Mucosa of descending colon (tissue), 3 donors: ENCODE measurements around the gene IGFBP4. TPM values are rescaled to one million over a fixed set of nuclear protein-coding genes. Genes with fewer than 3 reads are reported as not detected.

Source experiments
- total RNA-seq, 3 donors: library from RNA; stranded (reverse); fragmentation: NEBNext Ultra II Directional in 2 of 3; extraction: Animal tissue kit (Norgen Biotek cat#: 25700) in 2 of 3; gene quantifications; one replicate each; pipeline versions ENCODE4 v1.2.1 to v1.2.4, GENCODE V29; 2021 to 2023
- donor health status: DM: no; HTN: no; CAD: no; lungs with moderate emphysema.
- donor health status: DM: no; HTN: no; CAD: no.
- donor health status: DM: no; HTN: yes; CAD: no.

Gene IGFBP4
- total RNA-seq, 3 donors from 2014 or later, result 215 to 459 (median 244) TPM

Other genes with a start within 250 kb of the IGFBP4 start
- 10 to 100 TPM; 41.4 to 56.2 (median 42.8) TPM for gene WIPF2, start 224.1 kb upstream of the IGFBP4 start, total RNA-seq
- gene CDC6, start 155.6 kb upstream of the IGFBP4 start, total RNA-seq, result 10 to 100 TPM in 1 of 3 donors, 1 to 10 TPM in 2; 4.0 to 14.9 (median 7.4) TPM
- 10 to 100 TPM; 42.2 to 51.2 (median 49.6) TPM for gene RARA, start 134.3 kb upstream of the IGFBP4 start, total RNA-seq
- gene GJD3, start 78.7 kb upstream of the IGFBP4 start, total RNA-seq, result 1 to 10 TPM in 2 of 3 donors, under 1 TPM in 1; 0.81 to 1.4 (median 1.2) TPM
- gene TOP2A, start 25.6 kb upstream of the IGFBP4 start, total RNA-seq, result 10 to 100 TPM in 2 of 3 donors, 1 to 10 TPM in 1; 6.9 to 50.1 (median 11.4) TPM
- 10 to 100 TPM in 1 of 3 donors, 1 to 10 TPM in 2; 3.0 to 13.1 (median 3.3) TPM for gene TNS4, start 58.2 kb downstream of the IGFBP4 start, total RNA-seq
- 1 to 10 TPM in 1 of 3 donors, under 1 TPM in 2; 0.44 to 3.2 (median 0.87) TPM for gene CCR7, start 122.0 kb downstream of the IGFBP4 start, total RNA-seq
- gene SMARCE1, start 204.4 kb downstream of the IGFBP4 start, total RNA-seq, result 10 to 100 TPM; 72.0 to 93.8 (median 87.9) TPM
- 1 to 10 TPM in 1 of 3 donors, under 1 TPM in 1, not detected in 1; 0.43 to 1.0 TPM for gene KRT222, start 221.7 kb downstream of the IGFBP4 start, total RNA-seq